Smooth muscle cell (in vitro differentiated cells): ENCODE data around the gene GLCCI1. TPM values are rescaled to one million over a fixed set of nuclear protein-coding genes. Genes with fewer than 3 reads are reported as not detected.
A peak's percentile ranks its signal among the peaks of the same experiment; 100 is the strongest.

Experiments used
- DNase-seq: peaks from one replicate; lab custom pipeline; 2025; ENCODE audit not compliant: unreplicated experiment; lab: John Stamatoyannopoulos, UW
- H2AFZ ChIP-seq: fragments of 200-600 bp; sonication (generic); 2 replicates; pipeline ENCODE4 v1.6.0; 2016; ENCODE audit warnings: antibody characterized with exemption, low read depth, mild to moderate bottlenecking
- H3F3A ChIP-seq: fragments of 200-600 bp; sonication (generic); 2 replicates; pipeline ENCODE4 v1.6.0; 2017; ENCODE audit warnings: antibody characterized with exemption, low read depth
- H3K27ac ChIP-seq: fragments of 200-600 bp; sonication (generic); 2 replicates; pipeline ENCODE4 v1.5.1; 2016; ENCODE audit warnings: low read depth, mild to moderate bottlenecking
- H3K27me3 ChIP-seq: fragments of 200-600 bp; sonication (generic); 2 replicates; pipeline ENCODE4 v1.6.1; 2016; ENCODE audit warnings: low read depth, mild to moderate bottlenecking
- H3K36me3 ChIP-seq: fragments of 200-600 bp; sonication (generic); 2 replicates; pipeline ENCODE4 v1.5.1; 2016; ENCODE audit warnings: low read depth
- H3K4me1 ChIP-seq: fragments of 200-600 bp; sonication (generic); 2 replicates; pipeline ENCODE4 v1.5.1; 2016; ENCODE audit warnings: low read depth
- H3K4me2 ChIP-seq: fragments of 200-600 bp; sonication (generic); 2 replicates; pipeline ENCODE4 v1.6.0; 2016; ENCODE audit warnings: mild to moderate bottlenecking
- H3K4me3 ChIP-seq: fragments of 200-600 bp; sonication (generic); 2 replicates; pipeline ENCODE4 v1.5.1; 2016; ENCODE audit warnings: mild to moderate bottlenecking
- H3K79me2 ChIP-seq: fragments of 200-600 bp; sonication (generic); 2 replicates; pipeline ENCODE4 v1.6.0; 2016; ENCODE audit warnings: low read depth, mild to moderate bottlenecking
- H3K9ac ChIP-seq: fragments of 200-600 bp; sonication (generic); 2 replicates; pipeline ENCODE4 v1.6.0; 2016; ENCODE audit warnings: low read depth
- H3K9me3 ChIP-seq: fragments of 200-600 bp; sonication (generic); replicated peaks from 2 replicates; pipeline ENCODE4 v1.5.1; 2016; ENCODE audit warnings: low read depth
- H4K20me1 ChIP-seq: fragments of 200-600 bp; sonication (generic); 2 replicates; pipeline ENCODE4 v1.6.0; 2016; ENCODE audit warnings: low read depth
- WGBS: methylation state at CpG from one replicate; pipeline ENCODE4 v1.1.7; 2016; ENCODE audit warnings: low lambda C conversion rate; 5-methylcytosine and 5-hydroxymethylcytosine counted together
- polyA plus RNA-seq: library from polyadenylated mRNA; unstranded; fragments of >200 nt; fragmentation: Nextera tagmentation; extraction: Ambion mirVana; gene quantifications from 2 replicates; pipeline ENCODE4 v1.2.1, GENCODE V29; 2016
- total RNA-seq: library from RNA; depleted of rRNA; stranded (reverse); fragments of >200 nt; gene quantifications from 2 replicates; pipeline ENCODE4 v1.2.3, GENCODE V29; 2014
- TF ChIP-seq, protein P1 (sequence below): fragments of 200-600 bp; sonication (generic); IDR thresholded peaks from 2 replicates; pipeline ENCODE4 v1.5.1; 2017; ENCODE audit warnings: borderline replicate concordance, mild to moderate bottlenecking, antibody characterized with exemption; ENCODE audit not compliant: insufficient read depth, poor library complexity, severe bottlenecking

GLCCI1 gene
- total and polyA plus RNA-seq, 2 experiments from 2014 or later = 39.0 to 69.9 TPM

DNA sequence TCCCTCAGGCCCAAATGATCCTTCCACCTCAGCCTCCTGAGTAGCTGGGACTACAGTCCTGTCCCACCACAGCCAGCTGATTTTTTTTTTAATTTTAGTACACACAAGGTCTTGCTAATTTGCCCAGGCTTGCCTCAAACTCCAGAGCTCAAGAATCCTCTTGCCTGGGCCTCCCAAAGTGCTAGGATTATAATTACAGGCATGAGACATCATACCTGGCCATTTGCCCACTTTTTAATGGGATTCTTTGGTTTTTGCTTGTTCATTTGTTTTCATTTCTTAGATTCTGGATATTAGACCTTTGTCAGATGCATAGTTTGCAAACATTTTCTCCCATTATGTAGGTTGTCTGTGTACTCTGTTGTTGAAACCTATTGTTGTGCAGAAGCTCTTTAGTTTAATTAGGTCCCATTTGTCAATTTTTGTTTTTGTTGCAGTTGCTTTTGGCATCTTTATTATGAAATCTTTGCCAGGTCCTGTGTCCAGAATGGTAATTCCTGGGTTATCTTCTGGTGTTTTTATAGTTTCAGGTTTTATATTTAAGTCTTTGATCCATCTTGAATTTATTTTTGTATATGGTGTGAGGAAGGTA, 95.2 kb downstream of the GLCCI1 start:
- Histone ChIP-seq H2AFZ (no peak overlapping the region), H3K4me2 (no peak overlapping the region), H3K9me3 (no peaks in the 10 kb centered on the region), H3K9ac (no peak overlapping the region), H4K20me1 (no peaks in the 10 kb centered on the region), H3K4me3 (no peak overlapping the region), H3K36me3 (no peaks in the 10 kb centered on the region), H3K79me2 (peaks cover 18% of the 10 kb centered on the region), H3K27me3 (no peaks in the 10 kb centered on the region), H3K27ac (peak overlapping the region; percentile 93), H3F3A (peaks cover 8% of the 10 kb centered on the region), H3K4me1 (peaks cover 12% of the 10 kb centered on the region)
- TF ChIP-seq, protein P1, sequence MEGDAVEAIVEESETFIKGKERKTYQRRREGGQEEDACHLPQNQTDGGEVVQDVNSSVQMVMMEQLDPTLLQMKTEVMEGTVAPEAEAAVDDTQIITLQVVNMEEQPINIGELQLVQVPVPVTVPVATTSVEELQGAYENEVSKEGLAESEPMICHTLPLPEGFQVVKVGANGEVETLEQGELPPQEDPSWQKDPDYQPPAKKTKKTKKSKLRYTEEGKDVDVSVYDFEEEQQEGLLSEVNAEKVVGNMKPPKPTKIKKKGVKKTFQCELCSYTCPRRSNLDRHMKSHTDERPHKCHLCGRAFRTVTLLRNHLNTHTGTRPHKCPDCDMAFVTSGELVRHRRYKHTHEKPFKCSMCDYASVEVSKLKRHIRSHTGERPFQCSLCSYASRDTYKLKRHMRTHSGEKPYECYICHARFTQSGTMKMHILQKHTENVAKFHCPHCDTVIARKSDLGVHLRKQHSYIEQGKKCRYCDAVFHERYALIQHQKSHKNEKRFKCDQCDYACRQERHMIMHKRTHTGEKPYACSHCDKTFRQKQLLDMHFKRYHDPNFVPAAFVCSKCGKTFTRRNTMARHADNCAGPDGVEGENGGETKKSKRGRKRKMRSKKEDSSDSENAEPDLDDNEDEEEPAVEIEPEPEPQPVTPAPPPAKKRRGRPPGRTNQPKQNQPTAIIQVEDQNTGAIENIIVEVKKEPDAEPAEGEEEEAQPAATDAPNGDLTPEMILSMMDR = no peak
- DNase-seq = no peak

DNA sequence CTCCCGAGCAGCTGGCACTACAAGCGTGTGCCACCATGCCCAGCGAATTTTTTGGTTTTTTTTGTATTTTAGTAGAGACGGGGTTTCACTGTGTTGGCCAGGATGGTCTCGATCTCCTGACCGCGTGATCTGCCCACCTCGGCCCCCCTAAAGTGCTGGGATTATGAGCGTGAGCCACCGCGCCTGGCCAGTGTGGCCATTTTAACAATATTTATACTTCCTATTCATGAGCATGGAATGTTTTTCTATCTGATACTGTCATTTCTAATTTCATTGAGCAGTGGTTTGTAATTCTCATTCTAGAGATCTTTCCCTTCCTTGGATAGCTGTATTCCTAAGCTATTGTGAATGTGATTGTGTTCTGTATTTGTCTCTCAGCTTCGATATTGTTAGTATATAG, 96.2 kb downstream of the GLCCI1 start:
- Histone ChIP-seq H3K4me2 (peak overlapping the region; percentile 60), H3K9ac (peak overlapping the region; percentile 48), H2AFZ (no peak overlapping the region), H3F3A (peaks cover 8% of the 10 kb centered on the region), H3K4me3 (no peak overlapping the region), H3K27me3 (no peaks in the 10 kb centered on the region), H3K4me1 (peaks cover 12% of the 10 kb centered on the region), H3K79me2 (peaks cover 18% of the 10 kb centered on the region), H3K27ac (peak overlapping the region; percentile 93), H4K20me1 (no peaks in the 10 kb centered on the region), H3K9me3 (no peaks in the 10 kb centered on the region), H3K36me3 (no peaks in the 10 kb centered on the region)
- WGBS = 77% methylated on average over 12 of the region's 12 CpGs
- DNase-seq = no peak
- TF ChIP-seq, protein P1 = no peak

DNA sequence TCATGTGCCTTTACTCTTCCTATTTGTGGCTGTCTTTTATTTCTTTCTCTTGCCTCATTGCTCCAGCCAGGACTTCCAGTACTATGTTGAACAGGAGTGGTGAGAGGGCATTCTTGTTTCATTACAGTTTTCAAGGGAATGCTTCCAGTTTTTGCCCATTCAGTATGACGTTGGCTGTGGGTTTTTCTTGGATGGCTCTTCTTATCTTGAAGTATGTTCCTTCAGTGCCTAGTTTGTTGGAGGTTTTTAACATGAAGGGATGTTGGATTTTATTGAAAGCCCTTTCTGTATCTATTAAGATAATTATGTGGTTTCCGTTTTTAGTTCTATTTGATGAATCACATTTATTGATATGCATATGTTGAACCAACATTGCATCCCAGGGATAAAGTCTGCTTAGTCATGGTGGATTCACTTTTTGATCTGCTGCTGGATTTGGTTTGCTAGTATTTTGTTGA, 96.8 kb downstream of the GLCCI1 start:
- TF ChIP-seq, protein P1 = no peak
- WGBS = 37% methylated on average over 2 of the region's 2 CpGs
- peak overlapping the region; percentile 60 for H3K4me2 ChIP-seq
- H3K9me3 ChIP-seq = no peaks in the 10 kb centered on the region
- DNase-seq = no peak
- H3K4me3 ChIP-seq = no peak overlapping the region
- H2AFZ ChIP-seq = no peak overlapping the region
- peaks cover 12% of the 10 kb centered on the region for H3K4me1 ChIP-seq
- peaks cover 8% of the 10 kb centered on the region for H3F3A ChIP-seq
- H4K20me1 ChIP-seq = no peaks in the 10 kb centered on the region
- H3K36me3 ChIP-seq = no peaks in the 10 kb centered on the region
- H3K9ac ChIP-seq = peak overlapping the region; percentile 48
- H3K79me2 ChIP-seq = peaks cover 18% of the 10 kb centered on the region
- no peaks in the 10 kb centered on the region for H3K27me3 ChIP-seq
- H3K27ac ChIP-seq = peak overlapping the region; percentile 93
